Lung (tissue), 12 donors: ENCODE results near the gene GRIK1. TPM values are rescaled to one million over a fixed set of nuclear protein-coding genes. Genes with fewer than 3 reads are reported as not detected.

Experiments used
- ATAC-seq: fragments of 200-7000 bp; cut with Tn5 transposase; one replicate; pipeline ENCODE4 v1.9.1; 2020; ENCODE audit warnings: moderate number of reproducible peaks; ENCODE audit not compliant: insufficient read depth, low FRiP score
- DNase-seq, 3 donors: peaks; one replicate each; pipeline ENCODE4 v3.0.0-alpha.2; 2013 to 2017
- H3K27ac ChIP-seq, 2 donors: one replicate each; pipeline ENCODE4 v1.5.1; 2013; ENCODE audit warnings: mild to moderate bottlenecking in 2 of 2, moderate library complexity in 2 of 2, control low read depth in 1 of 2, inconsistent platforms in 1 of 2, low read depth in 1 of 2, low read length in 1 of 2
- H3K27me3 ChIP-seq, 3 donors: one replicate each; pipeline ENCODE4 v1.5.1; 2013; ENCODE audit warnings: low read length in 2 of 3; ENCODE audit not compliant: control insufficient read depth in 3 of 3, insufficient read depth in 3 of 3
- H3K36me3 ChIP-seq, 4 donors: one replicate each; pipeline ENCODE4 v1.5.1; 2013; ENCODE audit warnings: low read length in 4 of 4, mild to moderate bottlenecking in 1 of 4, moderate library complexity in 1 of 4; ENCODE audit not compliant: control insufficient read depth in 4 of 4, insufficient read depth in 4 of 4
- H3K4me1 ChIP-seq, 5 donors: one replicate each; pipeline ENCODE4 v1.5.1; 2013; ENCODE audit warnings: low read length in 5 of 5, mild to moderate bottlenecking in 2 of 5, moderate library complexity in 1 of 5; ENCODE audit not compliant: control insufficient read depth in 5 of 5, insufficient read depth in 5 of 5
- H3K4me3 ChIP-seq: one replicate; pipeline ENCODE4 v1.5.1; 2013; ENCODE audit warnings: mild to moderate bottlenecking, control low read depth, moderate library complexity
- H3K9ac ChIP-seq, 2 donors: one replicate each; pipeline ENCODE4 v1.5.1; 2013; ENCODE audit warnings: low read length in 2 of 2, control low read depth in 1 of 2; ENCODE audit not compliant: insufficient read depth in 1 of 2
- H3K9me3 ChIP-seq, 4 donors: one replicate each; pipeline ENCODE4 v1.5.1; 2013; ENCODE audit warnings: low read length in 3 of 4, mild to moderate bottlenecking in 1 of 4, moderate library complexity in 1 of 4; ENCODE audit not compliant: control insufficient read depth in 4 of 4, insufficient read depth in 3 of 4
- CTCF ChIP-seq: IDR thresholded peaks from 2 replicates; pipeline ENCODE4 v1.5.1; 2012; ENCODE audit warnings: mild to moderate bottlenecking; ENCODE audit errors: control extremely low read depth, extremely low read depth
- WGBS, 2 donors: extraction: QIAGEN DNeasy Blood & Tissue Kit; methylation state at CpG; one replicate each; pipeline ENCODE4 v1.1.7; 2013; 5-methylcytosine and 5-hydroxymethylcytosine counted together
- polyA plus RNA-seq, 2 donors: library from polyadenylated mRNA; stranded (reverse); fragments of 200-250 nt; gene quantifications; one replicate each; pipeline ENCODE4 v1.2.1, GENCODE V29; 2013
- total RNA-seq, 2 donors: library from RNA; depleted of rRNA in 1 of 2; stranded (reverse); fragments of >200 nt in 1 of 2; gene quantifications; one replicate each; pipeline ENCODE4 v1.2.1, GENCODE V29; 2014 to 2021
- donor health status: control.
- donor health status: control.
- donor health status: Bipolar disorder and iron deficiency.
- donor health status: healthy.
- donor health status: DM: yes; HTN: yes; CAD: no.

The GRIK1 gene
- total and polyA plus RNA-seq, 4 donors: 0.26 TPM; not detected in 3

GRCh38 chr21:29775462-29775861 is 164.3 kb downstream of the GRIK1 start:
- 91 to 92% methylated on average over 1 of the region's 1 CpG for WGBS, 2 donors
- no peak for TF ChIP-seq CTCF
- no peaks in the 10 kb centered on the region for H3K4me1 ChIP-seq
- ATAC-seq (no peak), DNase-seq (peak; percentile 8 to 26 (median 18))
- peaks cover 0 to 2% (median 0%) of the 10 kb centered on the region in 4 donors for H3K9me3 ChIP-seq
- H3K4me3 ChIP-seq: no peak overlapping the region
- H3K27me3 ChIP-seq: no peaks in the 10 kb centered on the region
- no peak overlapping the region for H3K27ac ChIP-seq
- H3K9ac ChIP-seq: no peak overlapping the region
- no peaks in the 10 kb centered on the region for H3K36me3 ChIP-seq

GRCh38 chr21:29771491-29772066 is 168.2 kb downstream of the GRIK1 start:
- Histone ChIP-seq H3K4me3 (no peak overlapping the region), H3K27me3 (no peaks in the 10 kb centered on the region), H3K9ac (no peak overlapping the region), H3K36me3 (no peaks in the 10 kb centered on the region), H3K4me1 (no peaks in the 10 kb centered on the region), H3K27ac (no peak overlapping the region), H3K9me3 (peaks cover 0 to 2% (median 0%) of the 10 kb centered on the region in 4 donors)
- DNase-seq: no peak
- WGBS, 2 donors: 87 to 92% methylated on average over 4 of the region's 4 CpGs
- no peak for TF ChIP-seq CTCF
- no peak for ATAC-seq

DNA sequence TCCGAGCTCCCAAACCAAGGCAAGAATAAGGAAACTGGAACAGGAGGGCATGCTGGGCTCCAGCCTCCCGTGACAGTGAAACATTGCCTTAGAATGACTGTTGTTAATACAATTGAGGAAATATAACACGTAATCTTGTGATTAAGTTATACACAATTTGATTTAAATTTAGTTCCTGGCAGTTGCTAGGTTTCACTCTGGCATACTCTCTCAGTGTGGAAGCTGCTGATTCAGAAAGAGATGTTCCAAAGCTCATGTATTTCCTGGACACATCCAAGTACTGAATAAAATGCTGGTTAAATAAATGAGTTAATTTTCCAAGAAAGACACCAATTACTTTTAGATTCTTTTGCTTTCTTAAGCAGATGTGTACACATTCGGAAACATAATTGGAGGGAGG is 176.1 kb downstream of the GRIK1 start:
- Histone ChIP-seq H3K36me3 (no peaks in the 10 kb centered on the region), H3K27ac (no peak overlapping the region), H3K9ac (no peak overlapping the region), H3K9me3 (peaks cover 0 to 4% (median 0%) of the 10 kb centered on the region in 4 donors), H3K27me3 (no peaks in the 10 kb centered on the region), H3K4me3 (no peak overlapping the region), H3K4me1 (no peaks in the 10 kb centered on the region)
- DNase-seq (no peak), ATAC-seq (no peak)
- TF ChIP-seq CTCF: no peak
- WGBS, 2 donors: 77 to 91% methylated on average over 4 of the region's 4 CpGs

- no peaks in the 10 kb centered on the region for H3K36me3 ChIP-seq
- H3K4me1 ChIP-seq: no peaks in the 10 kb centered on the region
- DNase-seq (no peak), ATAC-seq (no peak)
- no peak overlapping the region for H3K4me3 ChIP-seq
- TF ChIP-seq CTCF: no peak
- H3K9ac ChIP-seq: no peak overlapping the region
- no peaks in the 10 kb centered on the region for H3K27me3 ChIP-seq
- H3K9me3 ChIP-seq: peaks cover 0 to 2% (median 0%) of the 10 kb centered on the region in 4 donors
- no peak overlapping the region for H3K27ac ChIP-seq
- 34 to 59% methylated on average over 2 of the region's 2 CpGs for WGBS, 2 donors
Measured at GRCh38 chr21:29762570-29763082, 177.2 kb downstream of the GRIK1 start.
